AG04450 (cell line): ENCODE measurements around the gene TMEM35A. TPM values are rescaled to one million over a fixed set of nuclear protein-coding genes. Genes with fewer than 3 reads are reported as not detected.
A peak's percentile ranks its signal among the peaks of the same experiment; 100 is the strongest.

Experiments
- CTCF ChIA-PET: fragments of 300-600, 350-600 bp; formaldehyde crosslinking; extraction: SDS; loops from one replicate; lab custom pipeline; 2022; ENCODE audit warnings: antibody characterized with exemption, inconsistent platforms; lab: Charles Lee
- POLR2A ChIA-PET: fragments of 350-600 bp; formaldehyde crosslinking; extraction: SDS; loops from one replicate; lab custom pipeline; 2021; ENCODE audit warnings: antibody characterized with exemption, inconsistent platforms; lab: Yijun Ruan, JAX
- DNase-seq: peaks from one replicate; pipeline ENCODE4 v3.0.0-alpha.2; 2011; ENCODE audit warnings: low read depth, low spot score
- H3K27ac ChIP-seq: one replicate; pipeline ENCODE4 v1.5.1; 2012; ENCODE audit warnings: low read depth, low read length, control low read depth
- H3K27me3 ChIP-seq: one replicate; pipeline ENCODE4 v1.6.0; 2012; ENCODE audit warnings: low read length; ENCODE audit not compliant: control insufficient read depth, insufficient read depth
- H3K4me3 ChIP-seq: 2 replicates; pipeline ENCODE4 v1.5.1; 2011; ENCODE audit warnings: mild to moderate bottlenecking, low read depth, low read length, control low read depth
- H3K9me3 ChIP-seq: 2 replicates; pipeline ENCODE4 v1.5.1; 2012; ENCODE audit warnings: low read length; ENCODE audit not compliant: control insufficient read depth, insufficient read depth
- CTCF ChIP-seq: IDR thresholded peaks from 2 replicates; pipeline ENCODE4 v1.5.1; 2011; ENCODE audit warnings: low read depth, low read length, control low read depth, inconsistent platforms
- polyA plus RNA-seq: library from polyadenylated mRNA; depleted of rRNA; stranded (reverse); fragments of >200 nt; gene quantifications from 2 replicates; pipeline ENCODE4 v1.2.3, GENCODE V29; 2011

Gene TMEM35A
- polyA plus RNA-seq, 1 experiment = 58.6 TPM

- ChIA-PET POLR2A (no interaction called here), CTCF (interaction anchor here (0.6 kb wide), 1 partner anchor 208 kb away, joined by 8 read pairs; no protein-coding TSS in a partner anchor)
- H3K9me3 ChIP-seq = no peaks in the 10 kb centered on the region
- TF ChIP-seq CTCF = no peak
- H3K4me3 ChIP-seq = peak overlapping the region; percentile 73
- no peak overlapping the region for H3K27ac ChIP-seq
- no peaks in the 10 kb centered on the region for H3K27me3 ChIP-seq
- no peak for DNase-seq
Observed at GRCh38 chrX:101079736-101080270, 1.1 kb downstream of the TMEM35A start.

GRCh38 chrX:101080326-101081124 is 1.8 kb downstream of the TMEM35A start:
- no peak overlapping the region for H3K27ac ChIP-seq
- ChIA-PET POLR2A (no interaction called here), CTCF (no interaction called here)
- no peak for TF ChIP-seq CTCF
- peak overlapping the region; percentile 73 for H3K4me3 ChIP-seq
- no peaks in the 10 kb centered on the region; the same call in 1 of the 2 replicates for H3K9me3 ChIP-seq
- H3K27me3 ChIP-seq = no peaks in the 10 kb centered on the region
- DNase-seq = no peak

- H3K27ac ChIP-seq = no peak overlapping the region
- no peaks in the 10 kb centered on the region for H3K27me3 ChIP-seq
- H3K9me3 ChIP-seq = no peaks in the 10 kb centered on the region; the same call in 1 of the 2 replicates
- no peak for DNase-seq
- H3K4me3 ChIP-seq = peak overlapping the region; percentile 73
- no peak for TF ChIP-seq CTCF
- CTCF ChIA-PET = no interaction called here
- POLR2A ChIA-PET = no interaction called here
Observed at GRCh38 chrX:101081231-101081630, 2.6 kb downstream of the TMEM35A start.

- no peaks in the 10 kb centered on the region for H3K27me3 ChIP-seq
- no peak overlapping the region for H3K4me3 ChIP-seq
- ChIA-PET POLR2A (no interaction called here), CTCF (no interaction called here)
- no peaks in the 10 kb centered on the region for H3K9me3 ChIP-seq
- no peak for TF ChIP-seq CTCF
- no peak overlapping the region for H3K27ac ChIP-seq
- no peak for DNase-seq
Observed at GRCh38 chrX:101091817-101092216, 13.1 kb downstream of the TMEM35A start.
